GM18499 (cell line): ENCODE data around the gene ENPEP.
"Not testable (repeated sequence)": the region's sequence is repeated elsewhere in the genome, so short reads cannot be mapped to it uniquely, and the experiment has no call there.

Source experiments
- ATAC-seq: cut with Tn5 transposase; IDR thresholded peaks from one replicate; pipeline ENCODE4 v1.9.1; 2021; ENCODE audit warnings: moderate number of reproducible peaks; ENCODE audit not compliant: insufficient read depth, unreplicated experiment

ENPEP gene, protein sequence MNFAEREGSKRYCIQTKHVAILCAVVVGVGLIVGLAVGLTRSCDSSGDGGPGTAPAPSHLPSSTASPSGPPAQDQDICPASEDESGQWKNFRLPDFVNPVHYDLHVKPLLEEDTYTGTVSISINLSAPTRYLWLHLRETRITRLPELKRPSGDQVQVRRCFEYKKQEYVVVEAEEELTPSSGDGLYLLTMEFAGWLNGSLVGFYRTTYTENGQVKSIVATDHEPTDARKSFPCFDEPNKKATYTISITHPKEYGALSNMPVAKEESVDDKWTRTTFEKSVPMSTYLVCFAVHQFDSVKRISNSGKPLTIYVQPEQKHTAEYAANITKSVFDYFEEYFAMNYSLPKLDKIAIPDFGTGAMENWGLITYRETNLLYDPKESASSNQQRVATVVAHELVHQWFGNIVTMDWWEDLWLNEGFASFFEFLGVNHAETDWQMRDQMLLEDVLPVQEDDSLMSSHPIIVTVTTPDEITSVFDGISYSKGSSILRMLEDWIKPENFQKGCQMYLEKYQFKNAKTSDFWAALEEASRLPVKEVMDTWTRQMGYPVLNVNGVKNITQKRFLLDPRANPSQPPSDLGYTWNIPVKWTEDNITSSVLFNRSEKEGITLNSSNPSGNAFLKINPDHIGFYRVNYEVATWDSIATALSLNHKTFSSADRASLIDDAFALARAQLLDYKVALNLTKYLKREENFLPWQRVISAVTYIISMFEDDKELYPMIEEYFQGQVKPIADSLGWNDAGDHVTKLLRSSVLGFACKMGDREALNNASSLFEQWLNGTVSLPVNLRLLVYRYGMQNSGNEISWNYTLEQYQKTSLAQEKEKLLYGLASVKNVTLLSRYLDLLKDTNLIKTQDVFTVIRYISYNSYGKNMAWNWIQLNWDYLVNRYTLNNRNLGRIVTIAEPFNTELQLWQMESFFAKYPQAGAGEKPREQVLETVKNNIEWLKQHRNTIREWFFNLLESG

GRCh38 chr4:110475881-110476818, at the start of gene ENPEP:
ENPEP (plus strand) TSS chr4:110476155; CDS start chr4:110476415, 260 bp downstream.
- ATAC-seq, result no peak

- ATAC-seq, result not testable (repeated sequence)
Observed at GRCh38 chr4:110431805-110432204, 44.1 kb upstream of the ENPEP start.

DNA sequence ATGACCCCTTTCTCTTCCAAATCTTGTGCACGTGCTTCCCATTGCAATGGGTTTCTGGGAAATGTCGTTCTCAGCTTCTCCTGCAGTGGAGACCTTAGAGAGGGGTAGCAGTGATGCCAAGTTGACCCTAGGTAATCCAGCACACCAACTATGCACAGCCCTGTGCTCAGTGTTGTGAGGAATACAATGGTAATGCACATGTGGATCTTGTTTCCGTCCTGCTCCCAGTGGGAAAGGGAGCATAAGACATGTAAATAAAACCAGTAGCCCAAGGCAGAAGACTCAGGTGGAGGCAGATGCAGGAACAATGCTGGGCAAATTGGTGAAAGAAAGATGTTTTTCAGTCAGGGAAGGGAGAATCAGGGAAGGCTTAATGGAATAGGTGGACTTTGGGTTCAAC, 38.7 kb upstream of the ENPEP start:
- not testable (repeated sequence) for ATAC-seq

GRCh38 chr4:110439209-110439608, 36.7 kb upstream of the ENPEP start:
- not testable (repeated sequence) for ATAC-seq

DNA sequence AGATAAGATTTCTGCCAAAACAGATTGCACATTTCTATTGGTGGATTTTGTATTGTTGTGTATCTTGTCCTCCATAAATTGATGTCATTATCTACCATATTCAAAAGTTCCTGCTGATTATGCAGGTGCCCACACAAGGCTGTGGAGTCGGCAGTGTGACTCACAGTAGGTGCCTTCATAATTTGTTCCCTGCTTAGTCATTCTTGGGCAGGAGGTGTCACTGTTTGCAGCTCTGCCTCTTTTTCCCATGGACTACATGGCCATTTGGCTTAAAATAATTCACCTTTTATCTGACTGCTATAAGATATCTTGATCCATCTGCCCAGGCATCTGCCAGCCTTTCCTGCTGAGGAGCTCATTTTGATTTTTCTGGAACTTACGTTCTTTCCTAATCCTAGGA, 33.6 kb upstream of the ENPEP start:
- ATAC-seq, result no peak

DNA sequence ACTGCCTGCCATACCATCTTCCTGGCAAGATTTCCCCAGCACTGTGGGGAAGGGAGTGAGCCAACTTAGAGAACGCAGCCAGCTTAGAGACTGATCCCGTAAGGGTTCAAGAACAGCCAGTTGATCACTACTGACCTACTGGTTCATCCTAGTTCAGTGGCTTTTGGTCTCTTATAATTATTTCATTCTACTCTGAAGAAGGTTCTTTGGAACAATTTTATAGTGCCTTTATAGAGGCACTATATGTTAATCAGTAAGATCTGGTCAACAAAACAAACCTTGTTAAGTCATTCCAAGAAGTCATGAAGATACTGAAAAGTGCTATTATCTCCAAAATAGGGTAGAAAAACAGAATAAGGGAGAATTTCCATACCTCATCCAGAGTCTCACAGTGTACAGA, 33.2 kb upstream of the ENPEP start:
- ATAC-seq, result no peak

DNA sequence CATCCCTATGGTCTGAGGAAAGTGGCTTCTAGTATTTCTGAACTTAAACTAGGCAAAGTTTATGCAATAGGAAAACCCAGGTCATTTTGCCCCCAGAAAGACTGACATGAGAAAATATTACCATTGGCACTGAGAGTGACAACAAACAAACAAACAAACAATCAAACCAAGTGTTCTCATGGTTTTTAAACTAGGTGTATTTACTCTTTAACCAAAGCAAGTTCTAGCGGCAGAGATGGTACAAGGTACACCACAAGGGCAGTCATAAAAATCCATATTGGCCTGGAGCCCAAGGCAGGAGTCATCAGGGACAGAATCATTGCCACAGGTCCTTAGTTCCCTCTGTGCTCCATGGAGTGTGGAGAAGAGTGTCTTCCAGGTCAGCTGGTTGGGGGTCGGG, 26.0 kb upstream of the ENPEP start:
- ATAC-seq, result no peak

DNA sequence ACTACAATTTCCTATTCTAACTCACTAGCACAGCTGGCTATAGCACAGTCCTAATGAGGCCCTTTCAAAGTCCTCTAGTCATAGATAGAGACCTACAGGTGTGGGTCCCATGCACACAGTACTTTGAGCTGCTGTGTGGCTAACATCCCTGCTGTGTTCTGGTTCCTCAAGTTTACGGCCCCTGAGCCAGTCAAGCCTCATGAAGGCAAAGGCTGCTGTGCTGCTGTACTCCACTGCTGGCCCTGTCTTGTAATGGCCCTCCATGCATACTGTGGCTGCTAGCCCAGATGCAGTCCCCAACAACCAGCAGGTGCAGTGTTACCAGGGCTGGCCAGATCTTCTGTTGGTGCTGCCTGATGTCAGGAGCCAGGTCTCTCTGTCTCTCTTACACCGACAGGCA, 23.4 kb upstream of the ENPEP start:
- no peak for ATAC-seq

DNA sequence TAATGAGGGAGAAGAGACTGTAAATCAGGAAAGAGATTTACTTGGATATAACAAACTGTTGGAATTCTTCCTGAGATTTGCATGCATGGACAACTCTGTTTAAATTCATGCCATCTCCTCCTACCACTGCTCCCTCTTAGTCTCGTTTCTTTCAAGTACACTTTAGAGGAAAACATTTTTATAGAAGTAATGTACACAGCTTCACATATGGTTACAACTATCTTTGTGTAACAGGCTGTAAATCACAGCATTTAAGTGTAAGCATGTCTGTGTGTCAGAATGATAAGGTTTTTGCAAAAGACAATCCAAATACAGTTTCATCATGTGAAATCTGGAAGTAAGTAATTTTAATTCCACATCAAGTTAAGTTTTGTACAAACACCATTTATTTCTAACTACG, 21.5 kb upstream of the ENPEP start:
- ATAC-seq, result no peak

- ATAC-seq, result no peak
Observed at GRCh38 chr4:110458494-110459266, 17.3 kb upstream of the ENPEP start.

GRCh38 chr4:110460074-110460746, 15.7 kb upstream of the ENPEP start:
- no peak for ATAC-seq

DNA sequence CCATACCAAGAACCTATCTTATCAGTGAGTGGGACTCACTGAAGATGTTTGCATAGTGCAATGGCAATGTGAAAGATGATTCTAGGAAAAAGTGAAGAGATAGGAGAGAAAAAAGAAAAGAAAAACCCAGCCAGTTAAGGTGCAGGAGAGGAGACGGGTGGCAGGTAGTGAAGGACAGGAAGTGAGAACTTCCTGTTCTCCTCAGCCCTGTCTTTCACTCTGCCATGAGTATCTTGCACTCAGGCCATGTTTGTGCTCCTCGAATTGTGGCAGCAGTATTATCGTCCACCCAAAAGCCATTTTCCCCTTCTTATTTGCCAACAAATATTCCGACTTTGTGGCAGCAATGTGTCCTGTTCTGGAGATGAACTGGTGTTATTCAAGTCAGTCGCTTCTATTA, 8.6 kb upstream of the ENPEP start:
- ATAC-seq, result no peak

- ATAC-seq, result no peak
Observed at GRCh38 chr4:110472583-110473329, 3.2 kb upstream of the ENPEP start.

- ATAC-seq, result no peak
Observed at GRCh38 chr4:110474481-110474880, 1.5 kb upstream of the ENPEP start.

- not testable (repeated sequence) for ATAC-seq
Observed at GRCh38 chr4:110475080-110475479, 875 bp upstream of the ENPEP start.

DNA sequence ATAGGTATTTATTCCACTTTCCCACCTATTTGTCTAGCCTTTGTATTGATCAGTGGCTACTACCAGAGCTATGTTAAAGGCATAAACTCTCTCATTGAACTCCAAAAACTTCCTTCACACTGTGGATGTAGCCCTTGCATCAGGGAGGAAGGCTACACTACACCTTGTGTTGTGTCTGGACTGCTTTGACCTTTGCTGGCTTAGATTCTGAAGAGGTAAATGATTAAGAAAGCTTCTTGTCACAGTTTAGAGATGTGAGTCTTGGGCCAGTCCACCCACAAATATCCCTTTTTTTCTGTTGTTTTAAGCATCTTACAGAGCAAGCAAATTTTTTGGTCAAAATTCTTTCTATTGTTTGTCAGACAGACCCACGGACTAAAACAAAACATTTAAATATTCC, 1.9 kb downstream of the ENPEP start:
- ATAC-seq, result no peak

GRCh38 chr4:110480031-110480549, 4.1 kb downstream of the ENPEP start:
- ATAC-seq, result no peak

DNA sequence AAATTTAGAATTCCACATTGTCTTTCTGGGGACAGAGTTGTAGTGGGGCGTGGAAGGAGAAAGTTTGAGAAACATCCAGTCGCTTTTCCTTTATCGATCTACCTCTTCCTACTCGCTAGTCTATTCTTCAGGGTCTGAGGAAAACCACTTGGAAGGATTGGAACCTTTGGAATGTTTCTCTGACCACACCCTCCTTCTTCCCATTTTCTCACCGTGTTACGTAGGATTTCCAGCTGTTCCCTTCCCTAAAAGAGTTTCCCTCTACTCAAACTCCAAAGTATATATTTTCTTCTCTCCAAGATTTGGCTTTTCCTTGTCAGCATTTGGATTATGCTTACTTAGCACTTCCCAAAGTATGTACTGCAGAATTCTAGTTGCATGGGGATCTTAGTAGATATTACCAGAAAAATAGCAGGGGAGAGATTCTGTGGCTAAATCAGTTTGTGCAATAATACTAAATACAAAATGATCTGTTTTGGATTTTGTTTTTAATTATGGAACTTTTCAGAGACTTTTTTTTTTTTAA, 4.9 kb downstream of the ENPEP start:
- ATAC-seq, result no peak
